CD4-positive, alpha-beta memory T cell (primary cell): ENCODE data around the gene EPB41L5. TPM values are rescaled to one million over a fixed set of nuclear protein-coding genes. Genes with fewer than 3 reads are reported as not detected.
"Not testable (repeated sequence)": the region's sequence is repeated elsewhere in the genome, so short reads cannot be mapped to it uniquely, and the experiment has no call there.

Experiments used
- CTCF ChIA-PET: fragments of 350-600 bp; sonication (Branson Sonifier 250); formaldehyde crosslinking; loops from one replicate; lab custom pipeline; 2021; ENCODE audit warnings: inconsistent platforms; ENCODE audit not compliant: partially characterized antibody; lab: Charles Lee
- POLR2A ChIA-PET: fragments of 350-600 bp; sonication (Branson Sonifier 250); formaldehyde crosslinking; loops from one replicate; lab custom pipeline; 2021; ENCODE audit not compliant: partially characterized antibody; lab: Charles Lee
- DNase-seq, 5 donors: peaks; one replicate each; pipeline versions ENCODE4 v3.0.0 to v3.0.0-alpha.2; 2020 to 2022; ENCODE audit warnings: mixed read lengths in 1 of 5
- H3K27ac ChIP-seq: one replicate; pipeline ENCODE4 v1.7.0; 2013; ENCODE audit warnings: low read depth, low read length
- H3K27me3 ChIP-seq: 2 replicates; pipeline ENCODE4 v1.7.0; 2013; ENCODE audit warnings: mild to moderate bottlenecking, low read length, moderate library complexity; ENCODE audit not compliant: insufficient read depth
- H3K36me3 ChIP-seq: 2 replicates; pipeline ENCODE4 v1.7.0; 2013; ENCODE audit warnings: mild to moderate bottlenecking, low read length, moderate library complexity; ENCODE audit not compliant: insufficient read depth
- H3K4me1 ChIP-seq: 2 replicates; pipeline ENCODE4 v1.7.0; 2013; ENCODE audit warnings: mild to moderate bottlenecking, low read length, moderate library complexity; ENCODE audit not compliant: insufficient read depth
- H3K4me3 ChIP-seq, 2 donors: one replicate each; pipeline ENCODE4 v1.7.0; 2013; ENCODE audit warnings: low read length in 2 of 2, mild to moderate bottlenecking in 1 of 2
- H3K9me3 ChIP-seq, 2 donors: one replicate each; pipeline ENCODE4 v1.7.0; 2013; ENCODE audit warnings: low read length in 2 of 2, control low read depth in 1 of 2; ENCODE audit not compliant: control insufficient read depth in 1 of 2
- H3K27ac Mint-ChIP-seq, 7 donors: one replicate each; pipeline ENCODE4 v1.8.0; 2020 to 2021; ENCODE audit warnings: mixed read lengths in 7 of 7, mild to moderate bottlenecking in 6 of 7, inconsistent platforms in 3 of 7, moderate library complexity in 3 of 7
- H3K27me3 Mint-ChIP-seq, 2 donors: one replicate each; pipeline ENCODE4 v1.8.0; 2020 to 2021; ENCODE audit warnings: mixed read lengths in 2 of 2
- H3K36me3 Mint-ChIP-seq, 2 donors: one replicate each; pipeline ENCODE4 v1.8.0; 2020 to 2021; ENCODE audit warnings: mixed read lengths in 2 of 2, inconsistent platforms in 1 of 2, mild to moderate bottlenecking in 1 of 2
- H3K4me1 Mint-ChIP-seq, 4 donors: one replicate each; pipeline ENCODE4 v1.8.0; 2020 to 2021; ENCODE audit warnings: mixed read lengths in 4 of 4, mild to moderate bottlenecking in 1 of 4
- H3K4me3 Mint-ChIP-seq, 8 donors: one replicate each; pipeline ENCODE4 v1.8.0; 2020 to 2021; ENCODE audit warnings: mixed read lengths in 8 of 8, mild to moderate bottlenecking in 7 of 8, moderate library complexity in 6 of 8, inconsistent platforms in 3 of 8
- H3K9me3 Mint-ChIP-seq, 8 donors: one replicate each; pipeline ENCODE4 v1.8.0; 2020 to 2021; ENCODE audit warnings: mixed read lengths in 8 of 8, mild to moderate bottlenecking in 5 of 8, inconsistent platforms in 3 of 8, moderate library complexity in 1 of 8
- intact Hi-C: fragments of 100-400 bp; cut with micrococcal nuclease; formaldehyde crosslinking; loops from one replicate; pipeline ENCODE4 v1.15.1; 2023
- polyA plus RNA-seq, 2 donors: library from polyadenylated mRNA; unstranded; fragments of 300-500 nt; fragmentation: Illumina TruSeq; gene quantifications; one replicate each; pipeline ENCODE4 v1.2.3, GENCODE V29; 2021
- total RNA-seq, 2 experiments: library from RNA; stranded (reverse); gene quantifications; one replicate each; pipeline ENCODE4 v1.2.3, GENCODE V29; 2021

The EPB41L5 gene
- total and polyA plus RNA-seq, 4 experiments from 2014 or later: 1.4 to 6.2 (median 4.1) TPM

DNA sequence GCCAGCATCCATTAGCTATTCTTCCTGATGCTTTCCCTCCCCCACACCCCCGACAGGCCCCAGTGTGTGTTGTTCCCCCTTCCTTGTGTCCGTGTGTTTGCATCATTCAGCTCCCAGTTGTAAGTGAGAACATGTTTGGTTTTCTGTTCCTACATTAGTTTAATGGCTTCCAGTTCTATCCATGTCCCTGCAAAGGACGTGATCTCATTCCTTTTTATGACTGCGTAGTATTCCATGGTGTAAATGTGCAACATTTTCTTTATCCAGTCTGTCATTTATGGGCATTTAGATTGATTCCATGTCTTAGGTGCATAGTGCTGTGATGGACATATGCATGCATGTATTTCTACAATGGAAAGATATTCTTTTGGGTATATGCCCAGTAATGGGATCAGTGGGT lies 105.6 kb downstream of the EPB41L5 start:
- no peak overlapping the region for H3K27ac ChIP-seq
- no peak for DNase-seq
- ChIA-PET CTCF (interaction anchor here (0.6 to 1.6 kb wide), 4 partner anchors 9 to 476 kb away, joined by 3 to 5 read pairs (median 4); no protein-coding TSS in a partner anchor), POLR2A (interaction anchor here (0.5 kb wide), 1 partner anchor 367 kb away, joined by 3 read pairs; no protein-coding TSS in a partner anchor)
- H3K4me1 Mint-ChIP-seq: no peaks in the 10 kb centered on the region
- no peaks in the 10 kb centered on the region for H3K4me1 ChIP-seq
- intact Hi-C loops: no loop called here
- no peaks in the 10 kb centered on the region for H3K36me3 ChIP-seq
- no peak overlapping the region for H3K4me3 ChIP-seq
- H3K27ac Mint-ChIP-seq: no peak overlapping the region
- H3K4me3 Mint-ChIP-seq: no peak overlapping the region
- H3K27me3 Mint-ChIP-seq: peaks cover 2 to 4% of the 10 kb centered on the region in 2 donors
- peaks cover 0 to 17% (median 3%) of the 10 kb centered on the region in 8 donors for H3K9me3 Mint-ChIP-seq
- no peaks in the 10 kb centered on the region for H3K27me3 ChIP-seq
- H3K36me3 Mint-ChIP-seq: peaks cover 2 to 18% of the 10 kb centered on the region in 2 donors
- no peaks in the 10 kb centered on the region for H3K9me3 ChIP-seq

DNA sequence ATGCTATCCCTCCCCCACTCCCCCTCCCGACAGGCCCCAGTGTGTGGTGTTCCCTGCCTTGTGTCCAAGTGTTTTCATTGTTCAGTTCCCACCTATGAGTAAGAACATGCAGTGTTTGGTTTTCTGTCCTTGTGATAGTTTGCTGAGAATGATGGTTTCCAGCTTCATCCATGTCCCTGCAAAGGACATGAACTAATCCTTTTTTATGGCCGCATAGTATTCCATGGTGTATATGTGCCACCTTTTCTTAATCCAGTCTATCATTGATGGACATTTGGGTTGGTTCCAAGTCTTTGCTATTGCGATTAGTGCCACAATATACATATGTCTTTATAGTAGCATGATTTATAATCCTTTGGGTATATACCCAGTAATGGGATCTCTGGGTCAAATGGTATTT lies 108.5 kb downstream of the EPB41L5 start:
- H3K4me3 ChIP-seq, H3K36me3 ChIP-seq, H3K27ac Mint-ChIP-seq, H3K4me1 ChIP-seq, H3K9me3 ChIP-seq, DNase-seq, intact Hi-C loops, H3K27me3 Mint-ChIP-seq, H3K4me3 Mint-ChIP-seq, POLR2A ChIA-PET, H3K27me3 ChIP-seq, H3K27ac ChIP-seq, H3K4me1 Mint-ChIP-seq: not testable (repeated sequence)
- Mint-ChIP-seq H3K36me3 (peaks cover 2 to 23% of the 10 kb centered on the region in 2 donors), H3K9me3 (peaks cover 0 to 17% (median 3%) of the 10 kb centered on the region in 8 donors)
- CTCF ChIA-PET: interaction anchor here (1.4 kb wide), 1 partner anchor 9 kb away, joined by 4 read pairs; no protein-coding TSS in a partner anchor

DNA sequence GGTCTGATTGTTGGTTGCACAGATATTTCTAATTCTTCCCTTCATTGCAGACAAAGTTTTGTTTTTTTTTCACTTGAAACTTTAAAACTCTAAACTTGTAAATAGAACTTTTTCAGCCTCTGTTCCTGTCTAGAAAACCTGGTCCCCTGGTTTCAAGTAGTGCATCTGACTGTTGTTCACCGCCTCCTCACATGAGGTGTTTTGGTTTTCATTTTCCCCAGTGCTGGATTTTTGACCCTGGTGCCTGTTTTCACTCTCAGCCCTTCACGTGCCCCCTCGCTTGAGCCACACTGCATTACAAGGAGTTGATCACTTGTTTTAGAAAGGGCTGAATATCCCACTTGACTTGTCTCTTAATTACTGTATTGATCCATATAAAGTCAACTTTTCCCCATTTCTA lies 110.2 kb downstream of the EPB41L5 start:
- Histone ChIP-seq H3K36me3 (no peaks in the 10 kb centered on the region), H3K4me3 (no peak overlapping the region), H3K9me3 (no peaks in the 10 kb centered on the region), H3K27ac (no peak overlapping the region), H3K4me1 (no peaks in the 10 kb centered on the region), H3K27me3 (no peaks in the 10 kb centered on the region)
- Mint-ChIP-seq H3K9me3 (peaks cover 0 to 17% (median 3%) of the 10 kb centered on the region in 8 donors), H3K36me3 (peaks cover 2 to 23% of the 10 kb centered on the region in 2 donors), H3K4me1 (no peaks in the 10 kb centered on the region), H3K27me3 (peaks cover 2 to 4% of the 10 kb centered on the region in 2 donors), H3K27ac (no peak overlapping the region), H3K4me3 (no peak overlapping the region)
- no peak for DNase-seq
- intact Hi-C loops: no loop called here
- CTCF ChIA-PET: interaction anchor here (0.7 kb wide), 1 partner anchor 88 kb away, joined by 3 read pairs; no protein-coding TSS in a partner anchor
- POLR2A ChIA-PET: no interaction called here

DNA sequence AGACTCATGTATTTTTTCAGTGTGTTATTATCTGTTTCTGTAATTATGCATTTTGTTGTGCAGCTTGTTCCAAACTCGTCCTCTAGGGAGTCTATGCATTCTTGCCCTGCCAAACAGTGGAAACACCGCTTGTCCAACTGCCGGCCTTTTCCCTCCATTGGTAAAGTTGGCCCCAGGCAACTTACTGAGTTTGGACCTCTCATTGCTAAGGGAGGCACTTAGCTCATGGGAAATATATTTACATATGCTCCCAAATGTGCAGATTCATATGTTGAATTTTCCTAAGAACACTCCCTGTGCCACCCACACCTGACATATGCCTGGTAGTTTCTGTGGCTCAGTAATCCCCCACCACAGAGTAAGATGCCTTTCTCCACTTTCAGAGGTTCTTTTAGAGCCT lies 112.3 kb downstream of the EPB41L5 start:
- Mint-ChIP-seq H3K36me3 (peaks cover 2 to 20% of the 10 kb centered on the region in 2 donors), H3K9me3 (peaks cover 0 to 8% (median under 1%) of the 10 kb centered on the region in 8 donors), H3K4me1 (no peaks in the 10 kb centered on the region), H3K27ac (no peak overlapping the region), H3K27me3 (peaks cover 0 to 6% of the 10 kb centered on the region in 2 donors), H3K4me3 (no peak overlapping the region)
- Histone ChIP-seq H3K36me3 (no peaks in the 10 kb centered on the region), H3K4me3 (no peak overlapping the region), H3K9me3 (no peaks in the 10 kb centered on the region), H3K27me3 (no peaks in the 10 kb centered on the region), H3K4me1 (no peaks in the 10 kb centered on the region), H3K27ac (no peak overlapping the region)
- no peak for DNase-seq
- CTCF ChIA-PET: no interaction called here
- POLR2A ChIA-PET: no interaction called here
- intact Hi-C loops: no loop called here

DNA sequence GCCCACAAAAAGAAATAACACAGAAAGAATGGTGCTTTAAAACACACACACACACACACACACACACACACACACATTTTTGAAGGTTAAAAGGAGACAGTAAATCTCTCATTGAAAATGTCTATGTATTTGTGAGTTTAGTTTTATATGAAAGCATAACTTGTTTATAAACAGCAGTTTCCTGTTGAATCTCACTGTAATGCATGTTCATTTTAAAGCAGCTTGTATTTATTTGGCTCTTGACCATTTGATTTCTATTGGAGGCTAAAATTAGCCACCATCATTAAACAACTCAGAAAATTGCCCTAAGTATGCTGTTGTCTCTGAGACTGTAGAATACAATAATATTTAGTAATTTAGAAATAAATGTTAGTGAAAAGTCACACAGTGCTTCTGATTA lies 115.3 kb downstream of the EPB41L5 start:
- Histone ChIP-seq H3K27ac (no peak overlapping the region), H3K4me3 (no peak overlapping the region), H3K9me3 (no peaks in the 10 kb centered on the region), H3K36me3 (no peaks in the 10 kb centered on the region), H3K27me3 (no peaks in the 10 kb centered on the region), H3K4me1 (no peaks in the 10 kb centered on the region)
- peaks cover 0 to 1% of the 10 kb centered on the region in 2 donors for H3K27me3 Mint-ChIP-seq
- H3K4me3 Mint-ChIP-seq: no peak overlapping the region
- no peaks in the 10 kb centered on the region for H3K4me1 Mint-ChIP-seq
- intact Hi-C loops: no loop called here
- DNase-seq: no peak
- POLR2A ChIA-PET: no interaction called here
- H3K27ac Mint-ChIP-seq: no peak overlapping the region
- peaks cover 0 to under 1% (median 0%) of the 10 kb centered on the region in 8 donors for H3K9me3 Mint-ChIP-seq
- H3K36me3 Mint-ChIP-seq: peaks cover 6 to 37% of the 10 kb centered on the region in 2 donors
- CTCF ChIA-PET: no interaction called here

DNA sequence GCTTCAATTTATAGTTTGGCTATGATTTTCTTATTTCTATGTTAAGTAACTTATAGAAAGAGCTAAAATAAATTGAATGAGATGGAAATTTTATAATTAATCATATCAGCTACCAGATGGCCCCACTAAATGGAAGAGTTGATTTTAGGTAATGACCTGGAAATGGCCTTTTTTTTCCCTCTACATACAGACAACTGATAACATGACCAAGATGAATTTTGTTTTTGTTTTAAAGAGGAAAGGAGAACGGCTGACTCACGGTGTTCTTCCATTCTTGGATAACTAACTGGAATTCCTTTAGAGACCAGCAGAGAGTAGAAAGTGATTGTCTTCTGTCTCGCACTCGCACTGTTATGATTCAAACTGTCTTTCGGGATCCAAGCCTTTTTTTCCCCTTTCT lies 119.3 kb downstream of the EPB41L5 start:
- peaks cover 0 to 16% (median 12%) of the 10 kb centered on the region in 8 donors for H3K9me3 Mint-ChIP-seq
- ChIA-PET CTCF (interaction anchor here (1.4 to 1.7 kb wide), 2 partner anchors 23 to 181 kb away, joined by 3 to 4 read pairs; no protein-coding TSS in a partner anchor), POLR2A (no interaction called here)
- H3K27ac Mint-ChIP-seq: no peak overlapping the region
- Histone ChIP-seq H3K9me3 (no peaks in the 10 kb centered on the region), H3K27ac (no peak overlapping the region), H3K4me3 (no peak overlapping the region), H3K36me3 (no peaks in the 10 kb centered on the region), H3K4me1 (no peaks in the 10 kb centered on the region), H3K27me3 (no peaks in the 10 kb centered on the region)
- H3K36me3 Mint-ChIP-seq: peaks cover 11 to 56% of the 10 kb centered on the region in 2 donors
- DNase-seq: no peak
- peaks cover 0 to 1% of the 10 kb centered on the region in 2 donors for H3K27me3 Mint-ChIP-seq
- no peaks in the 10 kb centered on the region for H3K4me1 Mint-ChIP-seq
- intact Hi-C loops: no loop called here
- no peak overlapping the region for H3K4me3 Mint-ChIP-seq

DNA sequence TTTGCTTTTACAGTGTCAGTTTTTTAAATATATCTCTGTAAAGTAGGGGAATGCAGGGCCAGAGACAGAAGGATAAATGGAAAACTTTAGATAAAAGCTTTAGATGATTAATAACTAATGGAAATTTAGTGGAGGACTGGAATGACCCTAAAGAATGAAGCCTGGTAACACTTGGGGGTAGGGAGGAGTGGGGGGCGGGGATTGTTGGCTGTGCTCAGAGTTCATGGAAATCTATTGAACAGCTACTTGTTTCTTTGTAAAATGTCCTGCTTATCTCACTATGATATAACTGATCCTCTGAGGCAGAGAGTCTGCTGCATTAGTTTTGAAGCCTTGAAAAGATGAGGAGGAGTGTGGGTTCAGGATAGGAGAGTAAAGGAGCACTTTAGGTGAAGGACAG lies 119.8 kb downstream of the EPB41L5 start:
- peaks cover 0 to 1% of the 10 kb centered on the region in 2 donors for H3K27me3 Mint-ChIP-seq
- no peak overlapping the region for H3K27ac Mint-ChIP-seq
- Histone ChIP-seq H3K9me3 (no peaks in the 10 kb centered on the region), H3K27ac (no peak overlapping the region), H3K36me3 (no peaks in the 10 kb centered on the region), H3K27me3 (no peaks in the 10 kb centered on the region), H3K4me1 (no peaks in the 10 kb centered on the region), H3K4me3 (no peak overlapping the region)
- intact Hi-C loops: no loop called here
- H3K36me3 Mint-ChIP-seq: peaks cover 11 to 56% of the 10 kb centered on the region in 2 donors
- H3K9me3 Mint-ChIP-seq: peaks cover 0 to 16% (median 12%) of the 10 kb centered on the region in 8 donors
- DNase-seq: no peak
- ChIA-PET POLR2A (no interaction called here), CTCF (interaction anchor here (1.4 kb wide), 1 partner anchor 180 kb away, joined by 3 read pairs; no protein-coding TSS in a partner anchor)
- no peak overlapping the region for H3K4me3 Mint-ChIP-seq
- no peaks in the 10 kb centered on the region for H3K4me1 Mint-ChIP-seq
